Neural progenitor cell (in vitro differentiated cells): ENCODE measurements around the gene PPP2R2B.

Source experiments
- CTCF ChIP-seq: fragments of 200-600 bp; sonication (generic); IDR thresholded peaks from 2 replicates; pipeline ENCODE4 v1.5.1; 2017; ENCODE audit warnings: antibody characterized with exemption, mild to moderate bottlenecking
- EZH2 ChIP-seq: fragments of 200-600 bp; sonication (generic); IDR thresholded peaks from 2 replicates; pipeline ENCODE4 v1.6.1; 2017; ENCODE audit warnings: antibody characterized with exemption, mild to moderate bottlenecking, moderate library complexity

GRCh38 chr5:146540414-146540813 is 338.1 kb downstream of the PPP2R2B start:
- TF ChIP-seq CTCF = no peak
- no peak for TF ChIP-seq EZH2
